ENCODE data around the gene MED16. TPM values are rescaled to one million over a fixed set of nuclear protein-coding genes. Genes with fewer than 3 reads are reported as not detected.

Gene MED16
- polyA plus RNA-seq, 3 donors, result 20.7 to 37.4 (median 32.8) TPM

- H3K4me3 ChIP-seq (replicated peaks in 1 of 3; ENCODE audit: low read depth in 2 of 3, low read length in 3 of 3), result peak overlapping the region in 1 of 3 experiments; percentile 55
- no peaks in the 10 kb centered on the region for H3K9me3 ChIP-seq (replicated peaks in 1 of 2; ENCODE audit: control insufficient read depth in 1 of 2, insufficient read depth in 1 of 2, low read length in 2 of 2)
- intact Hi-C loops (cut with micrococcal nuclease), result loop anchor here (2.0 to 10.0 kb wide), 4 partner anchors 57 to 325 kb away; partner anchors contain the start of genes ATP5F1D (in 1 of the 2) and MIDN (in 1 of the 2)
- peak overlapping the region; percentile 37 for H2AFZ ChIP-seq (ENCODE audit: insufficient read depth, low read depth, low read length, poor library complexity, severe bottlenecking)
- no peak for TF ChIP-seq CTCF (IDR thresholded peaks at IDR 0.05)
- peaks cover 0 to 7% (median 3%) of the 10 kb centered on the region in 7 donors for H3K9me3 Mint-ChIP-seq
- H4K20me1 ChIP-seq (ENCODE audit: insufficient read depth, low read length), result peaks cover 9% of the 10 kb centered on the region
- H3K27ac Mint-ChIP-seq, result no peak overlapping the region
- 1% methylated on average over 66 of the region's 68 CpGs for WGBS (ENCODE audit: insufficient coverage)
- H3K9ac ChIP-seq (ENCODE audit: insufficient read depth, low read length, poor library complexity, severe bottlenecking), result no peak overlapping the region
- H3K27ac ChIP-seq (ENCODE audit: low read depth in 1 of 2, low read length in 2 of 2), result no peak overlapping the region
- H3K4me2 ChIP-seq (replicated peaks; ENCODE audit: extremely low read depth, low read length, poor library complexity, severe bottlenecking), result peak overlapping the region; percentile 74
- H3K36me3 ChIP-seq (replicated peaks in 1 of 2; ENCODE audit: control insufficient read depth in 1 of 2, insufficient read depth in 2 of 2, low read length in 2 of 2), result no peaks in the 10 kb centered on the region
- H3K4me3 Mint-ChIP-seq, result peak overlapping the region in 1 of 2 donors; percentile 63
- H3K27me3 Mint-ChIP-seq (ENCODE audit: low read depth in 3 of 3), result peaks cover 45 to 62% (median 56%) of the 10 kb centered on the region in 3 donors
- H3K36me3 Mint-ChIP-seq, result peaks cover 0 to 2% of the 10 kb centered on the region in 2 donors
- H3K4me1 ChIP-seq (ENCODE audit: control insufficient read depth in 1 of 2, insufficient read depth in 2 of 2, low read length in 2 of 2), result peaks cover 47 to 62% of the 10 kb centered on the region in 2 donors
- no peak for DNase-seq
- peaks cover 35% of the 10 kb centered on the region for H3K4me1 Mint-ChIP-seq
- peaks cover 23 to 47% of the 10 kb centered on the region in 2 donors for H3K27me3 ChIP-seq (ENCODE audit: control insufficient read depth in 2 of 2, insufficient read depth in 2 of 2, low read length in 2 of 2)
- H3K79me2 ChIP-seq (ENCODE audit: insufficient read depth, low read length), result peaks cover 8% of the 10 kb centered on the region
These were observed 26.4 kb upstream of the MED16 start for GRCh38 chr19:919199-920050.

DNA sequence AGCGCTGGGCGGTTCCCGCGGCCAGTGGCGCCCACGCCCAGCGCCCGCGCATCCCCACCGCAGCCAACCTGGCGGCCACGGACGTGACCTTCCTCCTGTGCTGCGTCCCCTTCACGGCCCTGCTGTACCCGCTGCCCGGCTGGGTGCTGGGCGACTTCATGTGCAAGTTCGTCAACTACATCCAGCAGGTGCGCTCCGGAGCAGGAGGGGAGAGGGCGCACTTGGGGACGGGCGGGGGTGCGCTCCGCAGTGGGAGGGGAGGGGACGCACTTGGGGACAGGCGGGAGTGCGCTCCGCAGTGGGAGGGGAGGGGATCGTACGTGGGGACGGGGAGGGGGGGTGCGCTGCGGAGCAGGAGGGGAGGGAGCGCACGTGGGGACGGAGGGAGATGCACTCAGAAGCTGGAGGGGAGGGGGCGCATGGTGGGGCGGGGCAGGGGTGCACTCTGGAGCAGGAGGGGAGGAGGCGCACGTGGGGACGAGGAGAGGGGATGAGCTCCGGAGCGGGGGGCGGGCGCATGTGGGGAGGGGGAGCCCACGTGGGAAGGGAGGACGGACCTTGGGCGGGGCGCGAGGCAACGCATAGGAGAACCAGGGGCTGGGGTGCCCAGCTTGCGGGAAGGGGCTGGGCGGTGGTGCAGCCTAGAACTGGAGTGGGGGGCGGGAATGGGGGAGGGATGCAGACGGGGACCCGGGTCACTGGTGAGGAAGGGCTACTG, 25.7 kb upstream of the MED16 start:
- peaks cover 0 to 2% of the 10 kb centered on the region in 2 donors for H3K36me3 Mint-ChIP-seq
- Histone ChIP-seq H3K4me1 (ENCODE audit: control insufficient read depth in 1 of 2, insufficient read depth in 2 of 2, low read length in 2 of 2) (peaks cover 41 to 61% of the 10 kb centered on the region in 2 donors), H3K27me3 (ENCODE audit: control insufficient read depth in 2 of 2, insufficient read depth in 2 of 2, low read length in 2 of 2) (peaks cover 23 to 47% of the 10 kb centered on the region in 2 donors)

More for the DNA sequence above, 25.7 kb upstream of the MED16 start:
- TF ChIP-seq CTCF (IDR thresholded peaks at IDR 0.05), result no peak
- peaks cover 9% of the 10 kb centered on the region for H4K20me1 ChIP-seq (ENCODE audit: insufficient read depth, low read length)
- H3K4me2 ChIP-seq (replicated peaks; ENCODE audit: extremely low read depth, low read length, poor library complexity, severe bottlenecking), result peak overlapping the region; percentile 59
- Mint-ChIP-seq H3K27me3 (ENCODE audit: low read depth in 3 of 3) (peaks cover 45 to 62% (median 56%) of the 10 kb centered on the region in 3 donors), H3K4me3 (peak overlapping the region in 1 of 2 donors; percentile 63), H3K4me1 (peaks cover 31% of the 10 kb centered on the region), H3K27ac (no peak overlapping the region), H3K9me3 (peaks cover 0 to 7% (median 3%) of the 10 kb centered on the region in 7 donors)
- no peaks in the 10 kb centered on the region for H3K9me3 ChIP-seq (replicated peaks in 1 of 2; ENCODE audit: control insufficient read depth in 1 of 2, insufficient read depth in 1 of 2, low read length in 2 of 2)
- peaks cover 2% of the 10 kb centered on the region for H3K79me2 ChIP-seq (ENCODE audit: insufficient read depth, low read length)
- intact Hi-C loops (cut with micrococcal nuclease), result loop anchor here in 1 of 2 donors (2.0 kb wide), 1 partner anchor 64 kb away; no protein-coding TSS in a partner anchor
- WGBS (ENCODE audit: insufficient coverage), result under 1% methylated on average over 42 of the region's 58 CpGs
- no peak overlapping the region for H3K27ac ChIP-seq (ENCODE audit: low read depth in 1 of 2, low read length in 2 of 2)
- no peak overlapping the region for H2AFZ ChIP-seq (ENCODE audit: insufficient read depth, low read depth, low read length, poor library complexity, severe bottlenecking)
- no peaks in the 10 kb centered on the region for H3K36me3 ChIP-seq (replicated peaks in 1 of 2; ENCODE audit: control insufficient read depth in 1 of 2, insufficient read depth in 2 of 2, low read length in 2 of 2)
- no peak overlapping the region for H3K4me3 ChIP-seq (replicated peaks in 1 of 3; ENCODE audit: low read depth in 2 of 3, low read length in 3 of 3)
- no peak for DNase-seq
- no peak overlapping the region for H3K9ac ChIP-seq (ENCODE audit: insufficient read depth, low read length, poor library complexity, severe bottlenecking)
